GM23248 (cell line): ENCODE data around the gene DUS2.

Experiments
- EZH2 ChIP-seq: fragments of 200-600 bp; sonication (generic); IDR thresholded peaks from 2 replicates; pipeline ENCODE4 v1.6.1; 2018; ENCODE audit warnings: antibody characterized with exemption, mild to moderate bottlenecking; ENCODE audit not compliant: insufficient read depth, poor library complexity, severe bottlenecking
- EZH2phosphoT487 ChIP-seq: fragments of 200-600 bp; sonication (generic); IDR thresholded peaks from 2 replicates; pipeline ENCODE4 v1.6.1; 2018; ENCODE audit warnings: antibody characterized with exemption, moderate library complexity, mild to moderate bottlenecking, low read depth; ENCODE audit not compliant: insufficient read depth

GRCh38 chr16:68085259-68086071 lies 62.4 kb downstream of the DUS2 start, which contains the start of gene NFATC3:
- TF ChIP-seq EZH2 (no peak), EZH2phosphoT487 (no peak)
